Stimulated activated memory B cell treated with anti-CD40 and anti-IgM and Interleukin-4, amounts not matched to agents 10 μg/mL and 1 μg/mL and 100 μg/mL, for 72 hours (primary cell): ENCODE measurements around the gene ARL15.

Experiments used
- ATAC-seq: fragments of 150-1000 bp; cut with Tn5 transposase; 2 replicates; pipeline ENCODE4 v1.10.0; 2021
- H3K27ac Mint-ChIP-seq: one replicate; pipeline ENCODE4 v1.8.0; 2022; ENCODE audit warnings: mild to moderate bottlenecking, mixed read lengths
- H3K27me3 Mint-ChIP-seq: one replicate; pipeline ENCODE4 v1.8.0; 2022; ENCODE audit warnings: mixed read lengths
- H3K36me3 Mint-ChIP-seq: one replicate; pipeline ENCODE4 v1.8.0; 2022; ENCODE audit warnings: mixed read lengths
- H3K4me1 Mint-ChIP-seq: one replicate; pipeline ENCODE4 v1.8.0; 2022; ENCODE audit warnings: mixed read lengths
- H3K4me3 Mint-ChIP-seq: one replicate; pipeline ENCODE4 v1.8.0; 2022; ENCODE audit warnings: mild to moderate bottlenecking, moderate library complexity, mixed read lengths
- H3K9me3 Mint-ChIP-seq: one replicate; pipeline ENCODE4 v1.8.0; 2022; ENCODE audit warnings: mixed read lengths

Gene ARL15

DNA sequence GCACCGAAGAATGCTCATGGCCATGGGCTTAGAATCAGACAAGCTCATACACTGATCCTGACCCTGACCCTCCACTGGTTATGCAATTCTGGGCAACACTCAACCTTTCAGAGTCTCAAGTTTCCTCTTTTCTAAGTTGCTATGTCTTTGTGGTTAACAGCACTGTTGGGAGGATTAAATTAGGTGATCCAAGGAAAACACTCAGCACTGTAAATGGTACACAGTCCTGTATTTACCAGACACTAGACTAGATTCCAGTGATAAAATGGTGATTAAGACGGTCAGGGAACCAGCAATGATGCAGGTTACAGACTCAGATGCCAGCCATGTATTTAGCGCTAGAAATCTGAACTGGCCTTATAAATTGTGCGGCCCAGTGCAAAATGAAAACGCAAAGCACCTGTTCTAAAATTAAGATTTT lies 8.1 kb downstream of the ARL15 start:
- H3K9me3 Mint-ChIP-seq: no peaks in the 10 kb centered on the region
- H3K27me3 Mint-ChIP-seq: no peaks in the 10 kb centered on the region
- H3K4me3 Mint-ChIP-seq: no peak overlapping the region
- peaks cover 51% of the 10 kb centered on the region for H3K4me1 Mint-ChIP-seq
- no peak for ATAC-seq
- no peak overlapping the region for H3K27ac Mint-ChIP-seq
- peaks cover 6% of the 10 kb centered on the region for H3K36me3 Mint-ChIP-seq

DNA sequence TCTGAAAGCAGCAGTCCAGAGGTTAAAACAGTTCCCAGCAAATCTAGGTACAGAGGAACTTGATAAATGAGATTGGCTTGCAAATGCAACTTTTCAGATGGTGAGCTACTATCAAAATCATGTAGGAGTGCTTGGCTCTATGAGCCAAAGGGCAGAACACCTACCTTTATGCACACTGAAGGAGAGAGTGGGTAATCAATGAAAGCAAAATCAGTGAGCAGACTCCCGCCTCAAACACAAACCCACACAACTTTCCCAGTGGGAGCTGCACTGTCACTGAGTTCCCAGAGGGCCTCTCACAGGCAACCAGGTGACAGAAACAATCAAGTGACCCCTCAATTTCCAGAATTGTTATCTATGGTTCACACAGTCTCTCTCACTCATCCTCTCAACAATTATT lies 8.5 kb downstream of the ARL15 start:
- Mint-ChIP-seq H3K27ac (no peak overlapping the region), H3K4me1 (peaks cover 54% of the 10 kb centered on the region), H3K27me3 (no peaks in the 10 kb centered on the region), H3K4me3 (no peak overlapping the region), H3K36me3 (peaks cover 6% of the 10 kb centered on the region), H3K9me3 (no peaks in the 10 kb centered on the region)
- no peak for ATAC-seq

DNA sequence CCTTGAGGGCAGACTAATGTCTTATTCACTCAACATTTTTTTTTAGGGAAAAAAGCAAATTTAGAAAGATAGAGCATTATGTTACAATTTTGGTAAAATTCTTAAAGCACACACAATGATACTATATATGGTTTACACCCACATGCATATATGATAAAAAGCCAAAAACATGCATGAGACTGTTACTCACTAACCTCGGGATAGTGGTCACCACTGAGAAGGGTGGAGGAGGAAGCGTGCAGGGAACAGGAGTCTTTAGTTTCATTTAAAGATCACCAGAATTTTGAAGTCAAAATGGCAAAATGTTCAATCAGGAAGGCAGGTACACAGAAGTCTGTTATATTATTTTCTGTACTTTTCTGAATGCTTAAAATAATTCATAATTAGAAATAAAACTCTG lies 9.2 kb downstream of the ARL15 start:
- H3K36me3 Mint-ChIP-seq: peaks cover 6% of the 10 kb centered on the region
- no peaks in the 10 kb centered on the region for H3K27me3 Mint-ChIP-seq
- no peaks in the 10 kb centered on the region for H3K9me3 Mint-ChIP-seq
- H3K4me3 Mint-ChIP-seq: no peak overlapping the region
- no peak for ATAC-seq
- H3K4me1 Mint-ChIP-seq: peaks cover 60% of the 10 kb centered on the region
- H3K27ac Mint-ChIP-seq: no peak overlapping the region

DNA sequence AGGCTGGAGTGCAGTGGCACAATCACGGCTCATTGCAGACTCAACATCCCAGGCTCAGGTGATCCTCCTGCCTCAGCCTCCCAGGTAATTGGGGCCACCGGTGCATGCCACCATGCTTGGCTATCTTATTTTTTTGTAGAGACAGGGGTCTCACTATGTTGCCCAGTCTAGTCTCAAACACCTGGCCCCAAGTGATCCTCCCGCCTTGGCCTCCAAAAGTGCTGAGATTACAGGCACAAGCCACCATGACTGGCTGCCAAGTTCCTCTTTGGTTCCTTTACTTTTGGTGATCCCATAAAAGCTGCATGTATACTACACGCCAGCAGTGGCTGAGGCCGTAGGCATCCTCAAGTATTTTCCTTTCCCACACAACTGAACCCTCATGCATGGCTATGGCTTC lies 11.4 kb downstream of the ARL15 start:
- no peaks in the 10 kb centered on the region for H3K9me3 Mint-ChIP-seq
- no peak overlapping the region for H3K4me3 Mint-ChIP-seq
- H3K4me1 Mint-ChIP-seq: peaks cover 74% of the 10 kb centered on the region
- ATAC-seq: no peak
- no peak overlapping the region for H3K27ac Mint-ChIP-seq
- H3K27me3 Mint-ChIP-seq: no peaks in the 10 kb centered on the region
- H3K36me3 Mint-ChIP-seq: peaks cover 6% of the 10 kb centered on the region

DNA sequence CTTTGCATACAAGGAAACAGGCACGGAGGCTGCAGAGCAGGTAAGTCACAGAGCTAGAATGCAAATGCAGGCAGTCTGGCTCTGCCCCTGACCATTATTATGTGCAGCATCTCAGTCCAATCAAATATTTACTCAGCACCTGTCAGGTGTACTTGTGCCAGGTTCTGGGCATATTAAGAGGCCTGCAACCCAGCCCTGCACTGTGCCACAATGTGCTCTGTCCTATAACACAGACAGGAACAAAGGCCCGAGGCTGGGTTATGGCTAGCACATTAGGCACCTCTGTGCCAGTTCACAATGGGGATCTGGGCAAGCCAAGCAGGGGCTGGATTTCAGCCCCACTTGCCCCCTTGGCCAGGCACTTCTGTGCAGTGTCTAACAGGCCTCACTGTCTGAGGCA lies 14.0 kb downstream of the ARL15 start:
- Mint-ChIP-seq H3K27ac (no peak overlapping the region), H3K36me3 (peaks cover 6% of the 10 kb centered on the region), H3K4me1 (peaks cover 72% of the 10 kb centered on the region), H3K9me3 (no peaks in the 10 kb centered on the region), H3K4me3 (no peak overlapping the region), H3K27me3 (no peaks in the 10 kb centered on the region)
- no peak for ATAC-seq

DNA sequence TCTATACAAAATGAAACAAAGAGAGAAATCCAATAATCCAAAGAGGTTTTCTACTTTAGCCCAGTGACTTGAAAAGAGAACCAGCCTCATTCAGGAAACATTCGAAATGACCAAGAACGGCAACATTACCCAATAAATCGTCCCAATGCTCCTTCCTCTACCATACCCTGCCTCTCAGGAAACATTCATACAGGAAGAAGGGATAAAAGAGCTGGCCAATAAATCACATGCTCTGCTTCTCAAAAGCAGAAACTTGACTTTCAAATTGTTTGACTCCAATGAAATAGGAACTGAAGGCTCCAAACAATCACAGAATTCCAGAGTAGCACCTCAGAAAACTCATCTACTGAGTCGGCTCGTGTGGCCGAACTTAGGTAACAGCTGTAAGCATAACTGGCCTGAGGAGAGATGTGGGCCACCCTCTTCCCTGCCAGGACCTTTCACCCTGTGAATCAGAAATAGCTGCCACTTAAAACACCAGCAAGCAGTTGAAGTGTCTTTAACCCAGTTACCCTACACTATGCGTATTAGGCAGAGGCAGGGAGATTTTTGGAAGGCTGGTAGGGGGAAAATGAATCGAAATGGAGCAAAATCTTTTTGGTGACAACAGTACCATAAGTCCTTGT lies 14.6 kb downstream of the ARL15 start:
- no peak overlapping the region for H3K27ac Mint-ChIP-seq
- no peaks in the 10 kb centered on the region for H3K27me3 Mint-ChIP-seq
- H3K9me3 Mint-ChIP-seq: no peaks in the 10 kb centered on the region
- ATAC-seq: no peak
- no peak overlapping the region for H3K4me3 Mint-ChIP-seq
- peaks cover 67% of the 10 kb centered on the region for H3K4me1 Mint-ChIP-seq
- H3K36me3 Mint-ChIP-seq: peaks cover 6% of the 10 kb centered on the region

DNA sequence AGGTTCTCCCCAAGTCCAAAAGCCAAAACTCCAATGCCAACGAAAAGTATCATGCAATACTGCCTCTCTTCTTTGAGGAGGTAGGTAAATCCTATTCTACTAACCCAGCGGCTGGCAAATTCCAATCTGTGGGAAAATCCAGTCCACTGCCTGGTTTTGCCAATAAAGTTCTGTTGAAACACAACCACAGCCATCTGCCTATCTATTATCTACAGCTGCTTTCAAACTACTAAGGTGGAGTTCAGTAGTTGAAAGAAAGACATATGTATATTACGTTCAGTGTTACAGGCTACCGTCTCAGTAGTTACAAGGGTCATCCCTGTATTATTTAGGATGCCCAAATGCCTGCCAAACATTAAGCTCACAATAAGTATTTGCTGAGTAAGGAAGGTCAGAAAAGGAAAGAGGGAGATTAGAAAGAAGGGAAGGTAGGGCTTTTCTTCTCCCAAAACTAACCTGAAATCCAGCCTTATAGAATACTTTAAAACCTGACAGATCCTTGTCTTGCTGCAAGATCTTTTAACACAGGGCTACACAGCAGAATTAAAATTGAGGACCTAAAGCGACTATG lies 16.2 kb downstream of the ARL15 start:
- Mint-ChIP-seq H3K4me3 (no peak overlapping the region), H3K27ac (no peak overlapping the region), H3K4me1 (peaks cover 62% of the 10 kb centered on the region), H3K27me3 (no peaks in the 10 kb centered on the region), H3K36me3 (peaks cover 6% of the 10 kb centered on the region), H3K9me3 (no peaks in the 10 kb centered on the region)
- no peak for ATAC-seq

DNA sequence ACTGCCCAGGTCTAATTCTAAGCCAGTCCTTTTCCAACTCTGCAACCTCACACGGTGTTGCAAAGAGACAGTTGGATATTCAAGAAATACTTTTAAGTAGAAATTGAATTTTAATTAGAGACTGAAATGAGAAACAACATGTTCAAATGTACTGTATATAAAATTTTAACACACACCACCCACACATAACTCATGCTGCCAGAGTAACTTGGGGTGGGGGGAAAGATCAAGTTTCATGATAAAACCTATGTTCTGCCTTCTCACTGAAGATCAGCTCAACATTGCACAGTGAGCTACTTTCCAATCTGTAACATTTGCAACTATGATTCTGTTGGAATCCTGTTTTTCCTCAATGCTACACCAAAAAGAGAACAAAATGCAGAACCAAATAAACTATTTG lies 17.5 kb downstream of the ARL15 start:
- no peak overlapping the region for H3K4me3 Mint-ChIP-seq
- no peaks in the 10 kb centered on the region for H3K27me3 Mint-ChIP-seq
- peaks cover 13% of the 10 kb centered on the region for H3K36me3 Mint-ChIP-seq
- ATAC-seq: no peak
- no peaks in the 10 kb centered on the region for H3K9me3 Mint-ChIP-seq
- no peak overlapping the region for H3K27ac Mint-ChIP-seq
- peaks cover 49% of the 10 kb centered on the region for H3K4me1 Mint-ChIP-seq

DNA sequence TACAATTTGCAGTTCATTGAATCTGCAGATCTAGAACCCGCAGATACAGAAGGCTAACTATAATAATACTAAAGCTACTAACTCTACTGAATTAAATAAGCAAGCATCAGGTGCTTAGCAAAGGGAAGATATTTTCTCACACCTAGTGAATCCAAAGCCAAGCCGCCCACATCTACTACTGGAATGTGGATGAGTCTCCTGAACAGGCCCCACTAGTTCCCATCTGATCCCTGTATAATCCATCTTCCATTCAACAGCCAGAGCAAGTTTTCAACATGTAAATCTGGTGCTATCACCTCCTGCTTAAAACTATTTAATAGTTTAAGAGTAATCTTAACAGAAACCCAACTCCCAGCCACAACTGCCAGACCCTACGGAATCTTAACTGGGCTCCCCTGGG lies 18.9 kb downstream of the ARL15 start:
- H3K27me3 Mint-ChIP-seq: no peaks in the 10 kb centered on the region
- no peak for ATAC-seq
- no peak overlapping the region for H3K27ac Mint-ChIP-seq
- peaks cover 23% of the 10 kb centered on the region for H3K36me3 Mint-ChIP-seq
- H3K4me1 Mint-ChIP-seq: peaks cover 35% of the 10 kb centered on the region
- no peak overlapping the region for H3K4me3 Mint-ChIP-seq
- peaks cover 4% of the 10 kb centered on the region for H3K9me3 Mint-ChIP-seq

DNA sequence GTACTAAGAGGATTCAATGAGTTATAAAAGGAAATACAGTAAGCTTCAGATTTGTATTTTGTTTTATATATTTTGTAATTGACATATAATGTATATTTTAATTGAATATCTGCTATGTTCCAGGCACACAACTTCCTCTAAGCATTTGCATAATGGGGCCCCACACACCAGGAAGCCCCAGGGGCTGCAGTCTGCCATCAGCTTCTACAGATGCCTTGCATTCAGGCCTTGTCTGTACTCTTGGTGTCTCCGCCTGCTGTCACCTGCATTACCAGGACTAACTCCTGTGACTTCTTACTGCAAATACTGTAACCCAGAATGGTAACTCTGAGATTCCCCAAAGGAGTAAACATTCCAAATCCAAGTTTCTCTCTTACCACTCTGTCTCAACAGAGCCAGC lies 20.6 kb downstream of the ARL15 start:
- Mint-ChIP-seq H3K27ac (no peak overlapping the region), H3K4me1 (peaks cover 20% of the 10 kb centered on the region), H3K27me3 (no peaks in the 10 kb centered on the region), H3K9me3 (peaks cover 4% of the 10 kb centered on the region), H3K4me3 (no peak overlapping the region), H3K36me3 (peaks cover 24% of the 10 kb centered on the region)
- ATAC-seq: no peak

DNA sequence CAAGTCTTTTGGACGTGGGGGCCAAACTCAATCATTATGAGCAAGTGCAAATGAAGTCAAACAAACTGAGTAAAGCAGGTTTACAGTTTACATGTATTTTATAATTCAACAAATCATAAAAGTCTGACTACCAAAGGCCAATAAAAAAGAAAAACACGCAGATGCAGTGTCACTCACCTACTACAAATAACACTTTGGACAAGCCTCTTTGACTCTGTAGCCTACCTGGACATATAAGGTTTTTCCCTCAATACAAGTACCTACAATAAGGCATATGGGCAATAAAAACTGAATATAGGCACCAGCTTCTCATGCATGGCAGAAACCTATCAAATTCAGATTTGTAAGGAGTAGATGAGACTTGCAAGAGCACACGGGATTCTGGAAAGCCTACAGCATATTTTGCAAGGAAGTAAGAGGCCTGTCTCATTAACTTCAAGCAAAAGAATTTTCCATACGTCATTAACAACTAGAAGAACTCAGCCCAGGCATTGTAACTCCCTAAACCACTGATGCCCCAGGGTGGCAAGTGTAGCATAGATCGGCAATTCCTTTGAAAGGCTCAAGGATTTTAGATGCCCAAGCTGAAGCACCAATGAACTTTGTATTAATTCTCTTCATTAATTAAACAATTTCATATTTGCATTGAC lies 21.7 kb downstream of the ARL15 start:
- no peak overlapping the region for H3K4me3 Mint-ChIP-seq
- peaks cover 4% of the 10 kb centered on the region for H3K9me3 Mint-ChIP-seq
- peaks cover 29% of the 10 kb centered on the region for H3K36me3 Mint-ChIP-seq
- H3K4me1 Mint-ChIP-seq: peaks cover 10% of the 10 kb centered on the region
- no peak for ATAC-seq
- no peaks in the 10 kb centered on the region for H3K27me3 Mint-ChIP-seq
- H3K27ac Mint-ChIP-seq: no peak overlapping the region

DNA sequence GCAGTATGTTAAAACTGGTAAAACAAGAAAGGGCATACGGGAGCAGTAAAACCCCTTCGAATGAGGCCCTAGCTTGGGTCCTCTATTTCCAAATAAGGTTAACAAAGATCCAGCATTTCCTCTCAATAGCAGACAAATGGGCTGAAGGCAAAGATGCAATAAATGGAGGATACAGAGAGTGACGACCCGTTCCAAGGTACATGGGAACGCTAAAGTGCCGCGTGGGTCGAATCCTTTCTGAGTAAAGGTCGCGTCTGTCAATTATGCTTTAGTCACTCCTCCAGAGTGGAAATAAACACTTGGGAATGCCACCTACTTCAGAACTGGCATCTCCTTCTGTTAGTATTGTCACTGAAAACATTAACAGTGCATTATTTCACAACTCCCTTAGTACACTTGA lies 24.7 kb downstream of the ARL15 start:
- Mint-ChIP-seq H3K27ac (no peak overlapping the region), H3K4me3 (no peak overlapping the region), H3K4me1 (peaks cover 6% of the 10 kb centered on the region), H3K27me3 (no peaks in the 10 kb centered on the region), H3K36me3 (peaks cover 39% of the 10 kb centered on the region), H3K9me3 (peaks cover 4% of the 10 kb centered on the region)
- ATAC-seq: no peak

DNA sequence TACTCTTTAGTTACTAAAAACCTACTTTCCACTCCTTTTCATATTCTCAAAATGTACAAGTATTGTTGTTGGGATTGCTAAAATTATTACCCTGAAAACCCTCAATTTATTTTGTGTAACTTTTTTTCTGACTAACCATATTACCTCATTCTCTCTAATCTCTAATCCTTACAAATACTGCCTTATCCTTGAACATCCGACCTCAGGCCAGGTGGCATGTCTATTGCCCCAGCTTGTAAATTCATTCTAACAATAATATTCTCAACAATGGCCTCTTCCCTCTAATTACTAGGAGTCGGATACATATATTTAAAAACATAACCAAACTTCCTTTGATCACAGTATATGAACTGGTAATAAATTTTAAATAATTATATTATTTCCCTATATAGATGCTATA lies 25.8 kb downstream of the ARL15 start:
- Mint-ChIP-seq H3K9me3 (peaks cover 6% of the 10 kb centered on the region), H3K4me3 (no peak overlapping the region), H3K27me3 (no peaks in the 10 kb centered on the region), H3K36me3 (peaks cover 50% of the 10 kb centered on the region), H3K4me1 (no peaks in the 10 kb centered on the region), H3K27ac (no peak overlapping the region)
- ATAC-seq: no peak

DNA sequence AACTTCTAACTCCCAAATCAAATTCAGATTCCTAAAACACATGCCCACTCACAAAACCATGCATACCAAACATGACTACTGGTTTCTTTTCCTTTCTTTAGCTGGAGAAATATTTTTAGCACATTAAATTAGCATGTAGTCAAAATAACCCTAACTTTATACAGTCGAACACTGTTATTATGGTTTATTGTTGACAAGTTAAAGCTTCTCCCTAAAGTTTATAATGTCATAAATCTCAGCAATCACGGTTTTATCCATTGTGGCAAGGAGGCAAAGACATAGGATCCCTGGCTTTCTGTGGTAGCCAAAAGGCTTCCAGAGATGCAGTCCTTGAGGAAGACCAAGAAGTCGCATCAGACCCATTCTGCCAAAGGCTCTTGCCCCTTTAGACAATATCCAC lies 27.5 kb downstream of the ARL15 start:
- peaks cover 51% of the 10 kb centered on the region for H3K36me3 Mint-ChIP-seq
- no peaks in the 10 kb centered on the region for H3K27me3 Mint-ChIP-seq
- no peak for ATAC-seq
- no peak overlapping the region for H3K4me3 Mint-ChIP-seq
- no peaks in the 10 kb centered on the region for H3K4me1 Mint-ChIP-seq
- H3K27ac Mint-ChIP-seq: no peak overlapping the region
- peaks cover 6% of the 10 kb centered on the region for H3K9me3 Mint-ChIP-seq

DNA sequence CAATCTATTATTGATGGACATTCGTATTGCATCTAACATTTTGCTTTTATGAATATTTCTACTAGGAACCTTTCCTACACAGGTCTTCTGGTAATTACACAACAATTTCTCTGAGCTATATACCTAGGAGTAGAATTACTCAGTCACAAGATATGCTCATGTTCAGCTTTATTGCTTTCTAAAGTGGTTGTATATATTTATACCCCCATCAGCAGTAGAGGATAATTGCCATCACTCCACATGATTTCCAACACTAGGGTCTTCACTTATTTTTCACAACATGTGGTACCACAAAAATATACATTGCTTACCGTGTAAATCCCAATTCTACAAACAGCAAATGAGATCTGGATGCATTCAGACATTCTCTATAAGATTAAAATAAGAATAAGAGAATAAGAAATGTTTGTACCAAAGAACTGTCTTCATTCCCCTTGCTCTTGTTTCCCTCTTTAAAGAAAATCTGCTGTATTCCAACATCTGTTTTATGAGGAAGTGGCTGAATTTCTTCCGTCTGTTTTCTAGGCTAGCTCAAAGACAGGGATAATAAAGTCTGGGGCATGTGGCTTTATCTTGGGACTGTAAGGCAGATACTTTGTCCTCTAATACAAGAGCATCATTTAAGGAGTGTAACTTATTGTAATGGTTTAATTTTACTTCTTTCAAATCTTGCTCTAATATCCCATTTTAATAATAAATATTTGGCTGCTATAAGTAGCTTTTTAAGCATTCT lies 28.2 kb downstream of the ARL15 start:
- peaks cover 45% of the 10 kb centered on the region for H3K36me3 Mint-ChIP-seq
- H3K27me3 Mint-ChIP-seq: no peaks in the 10 kb centered on the region
- no peak for ATAC-seq
- no peak overlapping the region for H3K27ac Mint-ChIP-seq
- H3K9me3 Mint-ChIP-seq: peaks cover 5% of the 10 kb centered on the region
- H3K4me1 Mint-ChIP-seq: no peaks in the 10 kb centered on the region
- H3K4me3 Mint-ChIP-seq: no peak overlapping the region

DNA sequence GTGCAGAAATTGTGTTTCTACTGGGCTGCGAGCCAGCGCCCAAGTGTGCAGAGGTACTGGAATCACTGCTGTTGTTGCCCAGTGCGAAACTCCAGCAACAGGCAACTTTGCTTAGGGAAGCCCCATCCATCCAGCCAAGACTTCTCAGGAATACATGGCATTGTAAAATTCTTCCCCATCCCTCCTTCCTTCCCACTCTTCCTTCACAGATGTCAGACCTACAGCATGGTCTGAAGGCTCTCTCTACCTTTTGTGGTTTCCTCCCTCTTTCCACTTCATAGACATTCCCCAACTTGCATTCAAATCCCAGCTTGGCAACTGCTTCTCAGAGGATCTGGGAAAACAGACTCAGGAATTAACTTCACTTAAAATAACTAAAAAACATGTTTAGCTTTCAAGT lies 30.4 kb downstream of the ARL15 start:
- Mint-ChIP-seq H3K9me3 (peaks cover 3% of the 10 kb centered on the region), H3K36me3 (peaks cover 46% of the 10 kb centered on the region), H3K27me3 (no peaks in the 10 kb centered on the region), H3K4me3 (no peak overlapping the region), H3K27ac (no peak overlapping the region), H3K4me1 (no peaks in the 10 kb centered on the region)
- no peak for ATAC-seq
